GM12874 (cell line): ENCODE data around the gene PAX5.

Source experiments
- CTCF ChIP-seq: IDR thresholded peaks from 2 replicates; pipeline ENCODE4 v1.5.1; 2011; ENCODE audit warnings: low read depth, mild to moderate bottlenecking, control low read depth, low read length, moderate library complexity; ENCODE audit not compliant: insufficient read depth

Gene PAX5

GRCh38 chr9:36837431-36838405 lies 196.3 kb downstream of the PAX5 start:
- TF ChIP-seq CTCF, result no peak

- TF ChIP-seq CTCF, result no peak
These were observed 197.6 kb downstream of the PAX5 start for GRCh38 chr9:36836486-36836885.

GRCh38 chr9:36835271-36835996 lies 198.6 kb downstream of the PAX5 start:
- TF ChIP-seq CTCF, result no peak

- TF ChIP-seq CTCF, result no peak
These were observed 199.3 kb downstream of the PAX5 start for GRCh38 chr9:36834736-36835135.

GRCh38 chr9:36833954-36834353 lies 200.1 kb downstream of the PAX5 start:
- TF ChIP-seq CTCF, result no peak

- no peak for TF ChIP-seq CTCF
These were observed 201.8 kb downstream of the PAX5 start for GRCh38 chr9:36832164-36832795.

- no peak for TF ChIP-seq CTCF
These were observed 202.5 kb downstream of the PAX5 start for GRCh38 chr9:36831381-36832161.
